Measurements from ENCODE around the gene GNB4. TPM values are rescaled to one million over a fixed set of nuclear protein-coding genes. Genes with fewer than 3 reads are reported as not detected.

Gene GNB4
- total RNA-seq, 1 experiment from 2014 or later, result 5.1 TPM

DNA sequence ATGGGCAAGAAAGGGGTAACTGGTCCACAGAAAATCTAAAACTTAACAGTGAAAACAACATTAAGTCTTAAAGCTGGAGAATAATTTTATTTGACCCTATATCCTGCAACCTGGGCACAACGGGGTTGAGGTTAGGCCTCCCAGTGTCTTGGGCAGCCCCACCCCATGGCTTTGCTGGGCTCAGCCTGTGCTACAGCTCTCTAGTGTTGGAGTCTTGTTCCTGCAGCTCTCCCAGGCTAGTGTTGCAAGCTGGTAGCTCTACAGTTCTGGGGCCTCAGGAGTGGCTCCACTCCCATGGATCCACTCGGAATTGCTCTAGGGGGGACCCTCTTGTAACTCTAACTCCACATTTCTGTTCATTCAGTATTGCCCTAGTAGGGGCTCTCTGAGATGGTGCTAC, 24.9 kb upstream of the GNB4 start:
- H3K27me3 ChIP-seq (replicated peaks; ENCODE audit: control insufficient read depth, insufficient read depth, low read length), result peaks cover 1% of the 10 kb centered on the region; the same call in 1 of the 2 replicates
- H3K9me3 ChIP-seq, result no peaks in the 10 kb centered on the region
- BruUV-seq (replicated peaks), result no TSS peak
- TF ChIP-seq, protein P1, sequence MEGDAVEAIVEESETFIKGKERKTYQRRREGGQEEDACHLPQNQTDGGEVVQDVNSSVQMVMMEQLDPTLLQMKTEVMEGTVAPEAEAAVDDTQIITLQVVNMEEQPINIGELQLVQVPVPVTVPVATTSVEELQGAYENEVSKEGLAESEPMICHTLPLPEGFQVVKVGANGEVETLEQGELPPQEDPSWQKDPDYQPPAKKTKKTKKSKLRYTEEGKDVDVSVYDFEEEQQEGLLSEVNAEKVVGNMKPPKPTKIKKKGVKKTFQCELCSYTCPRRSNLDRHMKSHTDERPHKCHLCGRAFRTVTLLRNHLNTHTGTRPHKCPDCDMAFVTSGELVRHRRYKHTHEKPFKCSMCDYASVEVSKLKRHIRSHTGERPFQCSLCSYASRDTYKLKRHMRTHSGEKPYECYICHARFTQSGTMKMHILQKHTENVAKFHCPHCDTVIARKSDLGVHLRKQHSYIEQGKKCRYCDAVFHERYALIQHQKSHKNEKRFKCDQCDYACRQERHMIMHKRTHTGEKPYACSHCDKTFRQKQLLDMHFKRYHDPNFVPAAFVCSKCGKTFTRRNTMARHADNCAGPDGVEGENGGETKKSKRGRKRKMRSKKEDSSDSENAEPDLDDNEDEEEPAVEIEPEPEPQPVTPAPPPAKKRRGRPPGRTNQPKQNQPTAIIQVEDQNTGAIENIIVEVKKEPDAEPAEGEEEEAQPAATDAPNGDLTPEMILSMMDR (IDR thresholded peaks at IDR 0.05; ENCODE audit: insufficient read depth in 1 of 2, low read depth in 1 of 2, low read length in 1 of 2, severe bottlenecking in 1 of 2, unreplicated experiment in 1 of 2), result no peak
- H3K4me1 ChIP-seq, result no peaks in the 10 kb centered on the region
- no peak for DNase-seq
- no peaks in the 10 kb centered on the region for H3K36me3 ChIP-seq (ENCODE audit: control insufficient read depth, insufficient read depth, low read length)
- Mint-ChIP-seq H3K27ac (ENCODE audit: unreplicated experiment) (no peak overlapping the region), H3K36me3 (ENCODE audit: insufficient read depth, unreplicated experiment) (no peaks in the 10 kb centered on the region), H3K4me1 (ENCODE audit: low read depth, unreplicated experiment) (no peaks in the 10 kb centered on the region), H3K9me3 (ENCODE audit: unreplicated experiment) (no peaks in the 10 kb centered on the region), H3K4me3 (ENCODE audit: unreplicated experiment) (no peak overlapping the region), H3K27me3 (ENCODE audit: insufficient read depth, unreplicated experiment) (no peaks in the 10 kb centered on the region)
- H3K4me3 ChIP-seq (ENCODE audit: low read depth, low read length), result no peak overlapping the region
- ChIA-PET POLR2A (no interaction called here), CTCF (no interaction called here)
- intact Hi-C loops (cut with micrococcal nuclease; ENCODE audit: unreplicated experiment), result no loop called here

DNA sequence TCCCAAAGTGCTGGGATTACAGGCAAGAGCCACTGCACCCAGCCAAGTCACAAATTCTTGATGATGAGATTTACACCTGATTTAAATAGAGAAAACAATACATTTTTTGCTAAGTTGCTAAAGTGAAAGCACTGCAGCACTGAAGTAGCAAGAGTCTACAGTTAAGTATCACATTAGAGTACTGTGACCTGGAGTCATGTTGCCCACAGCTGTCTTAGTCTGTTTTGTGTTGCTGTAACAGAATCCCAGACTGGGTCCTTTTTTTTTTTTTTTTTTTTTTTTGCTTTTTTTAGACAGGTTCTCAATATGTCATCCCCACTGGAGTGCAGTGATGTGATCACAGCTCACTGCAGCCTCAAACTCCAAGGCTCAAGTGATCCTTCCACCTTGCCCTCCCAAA, 23.2 kb upstream of the GNB4 start:
- Mint-ChIP-seq H3K36me3 (ENCODE audit: insufficient read depth, unreplicated experiment) (no peaks in the 10 kb centered on the region), H3K9me3 (ENCODE audit: unreplicated experiment) (no peaks in the 10 kb centered on the region), H3K4me1 (ENCODE audit: low read depth, unreplicated experiment) (no peaks in the 10 kb centered on the region), H3K4me3 (ENCODE audit: unreplicated experiment) (no peak overlapping the region), H3K27me3 (ENCODE audit: insufficient read depth, unreplicated experiment) (no peaks in the 10 kb centered on the region), H3K27ac (ENCODE audit: unreplicated experiment) (no peak overlapping the region)
- ChIA-PET POLR2A (interaction anchor here (0.6 kb wide), 1 partner anchor 131 kb away, joined by 3 read pairs; no protein-coding TSS in a partner anchor), CTCF (no interaction called here)
- Histone ChIP-seq H3K36me3 (ENCODE audit: control insufficient read depth, insufficient read depth, low read length) (no peaks in the 10 kb centered on the region), H3K9me3 (no peaks in the 10 kb centered on the region), H3K4me1 (no peaks in the 10 kb centered on the region), H3K4me3 (ENCODE audit: low read depth, low read length) (no peak overlapping the region), H3K27me3 (replicated peaks; ENCODE audit: control insufficient read depth, insufficient read depth, low read length) (no peaks in the 10 kb centered on the region)
- TF ChIP-seq, protein P1 (IDR thresholded peaks at IDR 0.05; ENCODE audit: insufficient read depth in 1 of 2, low read depth in 1 of 2, low read length in 1 of 2, severe bottlenecking in 1 of 2, unreplicated experiment in 1 of 2), result no peak
- intact Hi-C loops (cut with micrococcal nuclease; ENCODE audit: unreplicated experiment), result no loop called here
- no peak for DNase-seq
- no TSS peak for BruUV-seq (replicated peaks)

GRCh38 chr3:179473565-179473964, 22.3 kb upstream of the GNB4 start:
- no peaks in the 10 kb centered on the region for H3K4me1 Mint-ChIP-seq (ENCODE audit: low read depth, unreplicated experiment)
- TF ChIP-seq, protein P1 (IDR thresholded peaks at IDR 0.05; ENCODE audit: insufficient read depth in 1 of 2, low read depth in 1 of 2, low read length in 1 of 2, severe bottlenecking in 1 of 2, unreplicated experiment in 1 of 2), result no peak
- H3K36me3 ChIP-seq (ENCODE audit: control insufficient read depth, insufficient read depth, low read length), result no peaks in the 10 kb centered on the region
- no peaks in the 10 kb centered on the region for H3K9me3 Mint-ChIP-seq (ENCODE audit: unreplicated experiment)
- no peaks in the 10 kb centered on the region for H3K27me3 ChIP-seq (replicated peaks; ENCODE audit: control insufficient read depth, insufficient read depth, low read length)
- H3K27ac Mint-ChIP-seq (ENCODE audit: unreplicated experiment), result no peak overlapping the region
- POLR2A ChIA-PET, result no interaction called here
- H3K27me3 Mint-ChIP-seq (ENCODE audit: insufficient read depth, unreplicated experiment), result no peaks in the 10 kb centered on the region
- H3K36me3 Mint-ChIP-seq (ENCODE audit: insufficient read depth, unreplicated experiment), result no peaks in the 10 kb centered on the region
- no peak overlapping the region for H3K4me3 Mint-ChIP-seq (ENCODE audit: unreplicated experiment)
- H3K4me1 ChIP-seq, result no peaks in the 10 kb centered on the region
- no peak overlapping the region for H3K4me3 ChIP-seq (ENCODE audit: low read depth, low read length)
- CTCF ChIA-PET, result no interaction called here
- BruUV-seq (replicated peaks), result no TSS peak
- DNase-seq, result no peak
- intact Hi-C loops (cut with micrococcal nuclease; ENCODE audit: unreplicated experiment), result no loop called here
- no peaks in the 10 kb centered on the region for H3K9me3 ChIP-seq

Data from Caco-2 (cell line).